ENCODE measurements around the gene DGKH. TPM values are rescaled to one million over a fixed set of nuclear protein-coding genes. Genes with fewer than 3 reads are reported as not detected.
A peak's percentile ranks its signal among the peaks of the same experiment; 100 is the strongest.

Gene DGKH
- total and polyA plus RNA-seq, 9 of the 15 experiments (the other 6 are each of a cell fraction or from before 2014, with no cell fraction given): 0.38 to 4.4 (median 3.1) TPM

DNA sequence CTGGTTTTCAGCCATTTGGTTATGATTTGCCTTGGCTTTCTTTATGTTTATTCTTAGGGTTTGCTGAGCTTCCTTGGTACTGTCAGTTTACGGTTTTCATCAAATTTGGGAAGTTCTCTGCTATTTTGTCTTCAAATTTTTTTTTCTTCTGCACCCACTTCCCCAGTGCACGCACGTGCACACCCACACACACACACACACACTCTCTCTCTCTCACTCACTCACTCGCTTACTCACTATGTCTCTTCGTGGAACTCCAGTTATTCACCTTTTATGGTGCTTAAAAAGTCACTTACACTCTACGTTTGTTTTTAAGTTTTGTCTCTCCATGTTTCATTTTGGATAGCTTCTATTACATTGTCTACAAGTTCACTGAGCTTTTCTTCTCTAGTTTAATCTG, 230.6 kb downstream of the DGKH start (continued):
- TF ChIP-seq, protein P1, sequence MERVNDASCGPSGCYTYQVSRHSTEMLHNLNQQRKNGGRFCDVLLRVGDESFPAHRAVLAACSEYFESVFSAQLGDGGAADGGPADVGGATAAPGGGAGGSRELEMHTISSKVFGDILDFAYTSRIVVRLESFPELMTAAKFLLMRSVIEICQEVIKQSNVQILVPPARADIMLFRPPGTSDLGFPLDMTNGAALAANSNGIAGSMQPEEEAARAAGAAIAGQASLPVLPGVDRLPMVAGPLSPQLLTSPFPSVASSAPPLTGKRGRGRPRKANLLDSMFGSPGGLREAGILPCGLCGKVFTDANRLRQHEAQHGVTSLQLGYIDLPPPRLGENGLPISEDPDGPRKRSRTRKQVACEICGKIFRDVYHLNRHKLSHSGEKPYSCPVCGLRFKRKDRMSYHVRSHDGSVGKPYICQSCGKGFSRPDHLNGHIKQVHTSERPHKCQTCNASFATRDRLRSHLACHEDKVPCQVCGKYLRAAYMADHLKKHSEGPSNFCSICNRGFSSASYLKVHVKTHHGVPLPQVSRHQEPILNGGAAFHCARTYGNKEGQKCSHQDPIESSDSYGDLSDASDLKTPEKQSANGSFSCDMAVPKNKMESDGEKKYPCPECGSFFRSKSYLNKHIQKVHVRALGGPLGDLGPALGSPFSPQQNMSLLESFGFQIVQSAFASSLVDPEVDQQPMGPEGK (CRISPR knock-in tag; IDR thresholded peaks at IDR 0.05; ENCODE audit: borderline replicate concordance): no peak
- TF ChIP-seq BHLHE40 (IDR thresholded peaks at IDR 0.05; ENCODE audit: low read length) (peak; percentile 92), L3MBTL2 (IDR thresholded peaks at IDR 0.05) (peak; percentile 62), FOXJ3 (CRISPR knock-in tag; IDR thresholded peaks at IDR 0.05) (no peak), CXXC5 (CRISPR knock-in tag; IDR thresholded peaks at IDR 0.05) (peak; percentile 22; the same call in 1 of the 2 replicates), HDAC1 (IDR thresholded peaks at IDR 0.05) (0 out of 4 replicates have a peak, but pooled peaks of 1 of the 2 experiments have one; percentile 30), DPF2 (IDR thresholded peaks at IDR 0.05) (peak; percentile 49; the same call in 1 of the 2 replicates), FOSL1 (tag; conservative IDR thresholded peaks at IDR 0.05) (peak; percentile 40; the same call in 1 of the 2 replicates), JUND (IDR thresholded peaks at IDR 0.05; ENCODE audit: borderline replicate concordance, low read depth, low read length) (peak; percentile 8; the same call in 1 of the 2 replicates), JUND (tag; IDR thresholded peaks at IDR 0.05; ENCODE audit: borderline replicate concordance, low read depth, low read length) (no peak), NFIC (IDR thresholded peaks at IDR 0.05) (no peak), SMARCA4 (IDR thresholded peaks at IDR 0.05) (peak; percentile 53; the same call in 1 of the 2 replicates), RBM34 (IDR thresholded peaks at IDR 0.05; ENCODE audit: borderline replicate concordance, insufficient read depth, low read length) (no peak), ARID1B (IDR thresholded peaks at IDR 0.05) (peak; percentile 38; the same call in 1 of the 2 replicates), CHD2 (IDR thresholded peaks at IDR 0.05; ENCODE audit: low read depth, low read length) (no peak), TOE1 (IDR thresholded peaks at IDR 0.05; ENCODE audit: borderline replicate concordance) (0 out of 2 replicates have a peak, but pooled peaks have one; percentile 25), TOE1 (CRISPR knock-in tag; IDR thresholded peaks at IDR 0.05; ENCODE audit: borderline replicate concordance, low read depth) (no peak), MYNN (IDR thresholded peaks at IDR 0.05) (peak; percentile 45; the same call in 1 of the 2 replicates), MYNN (CRISPR knock-in tag; IDR thresholded peaks at IDR 0.05) (no peak), SMARCE1 (IDR thresholded peaks at IDR 0.05) (0 out of 2 replicates have a peak, but pooled peaks have one; percentile 37), NBN (IDR thresholded peaks at IDR 0.05; ENCODE audit: low read depth) (0 out of 2 replicates have a peak, but pooled peaks have one; percentile 27)
- TF ChIP-seq, protein P2, sequence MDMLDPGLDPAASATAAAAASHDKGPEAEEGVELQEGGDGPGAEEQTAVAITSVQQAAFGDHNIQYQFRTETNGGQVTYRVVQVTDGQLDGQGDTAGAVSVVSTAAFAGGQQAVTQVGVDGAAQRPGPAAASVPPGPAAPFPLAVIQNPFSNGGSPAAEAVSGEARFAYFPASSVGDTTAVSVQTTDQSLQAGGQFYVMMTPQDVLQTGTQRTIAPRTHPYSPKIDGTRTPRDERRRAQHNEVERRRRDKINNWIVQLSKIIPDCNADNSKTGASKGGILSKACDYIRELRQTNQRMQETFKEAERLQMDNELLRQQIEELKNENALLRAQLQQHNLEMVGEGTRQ (CRISPR knock-in tag; IDR thresholded peaks at IDR 0.05): no peak

All from K562 (cell line).